ENCODE measurements around the gene GLB1L2. TPM values are rescaled to one million over a fixed set of nuclear protein-coding genes. Genes with fewer than 3 reads are reported as not detected.

The GLB1L2 gene
- polyA plus RNA-seq, 1 experiment = 0.11 TPM

- H3K27me3 ChIP-seq (ENCODE audit: control insufficient read depth, insufficient read depth, low read length) = peaks cover 19% of the 10 kb centered on the region
- H3K4me3 ChIP-seq (ENCODE audit: low read depth, low read length) = no peak overlapping the region
- ChIA-PET CTCF (no interaction called here), POLR2A (no interaction called here)
- no peak for DNase-seq (ENCODE audit: low read depth, low spot score)
- no peak overlapping the region for H3K27ac ChIP-seq (ENCODE audit: low read depth, low read length)
- TF ChIP-seq CTCF (IDR thresholded peaks at IDR 0.05; ENCODE audit: low read depth, low read length) = no peak
- H3K9me3 ChIP-seq (ENCODE audit: control insufficient read depth, insufficient read depth, low read length) = no peaks in the 10 kb centered on the region; the same call in 1 of the 2 replicates
These were observed 994 bp downstream of the GLB1L2 start for GRCh38 chr11:134332782-134333181.

- DNase-seq (ENCODE audit: low read depth, low spot score) = no peak
- no peak overlapping the region for H3K4me3 ChIP-seq (ENCODE audit: low read depth, low read length)
- no peaks in the 10 kb centered on the region; the same call in 1 of the 2 replicates for H3K9me3 ChIP-seq (ENCODE audit: control insufficient read depth, insufficient read depth, low read length)
- peaks cover 19% of the 10 kb centered on the region for H3K27me3 ChIP-seq (ENCODE audit: control insufficient read depth, insufficient read depth, low read length)
- TF ChIP-seq CTCF (IDR thresholded peaks at IDR 0.05; ENCODE audit: low read depth, low read length) = no peak
- ChIA-PET CTCF (no interaction called here), POLR2A (no interaction called here)
- no peak overlapping the region for H3K27ac ChIP-seq (ENCODE audit: low read depth, low read length)
These were observed 1.5 kb downstream of the GLB1L2 start for GRCh38 chr11:134333312-134333711.

GRCh38 chr11:134333946-134334345 is 2.2 kb downstream of the GLB1L2 start:
- Histone ChIP-seq H3K27ac (ENCODE audit: low read depth, low read length) (no peak overlapping the region), H3K4me3 (ENCODE audit: low read depth, low read length) (no peak overlapping the region), H3K9me3 (ENCODE audit: control insufficient read depth, insufficient read depth, low read length) (no peaks in the 10 kb centered on the region; the same call in 1 of the 2 replicates), H3K27me3 (ENCODE audit: control insufficient read depth, insufficient read depth, low read length) (peaks cover 19% of the 10 kb centered on the region)
- ChIA-PET CTCF (no interaction called here), POLR2A (no interaction called here)
- no peak for DNase-seq (ENCODE audit: low read depth, low spot score)
- no peak for TF ChIP-seq CTCF (IDR thresholded peaks at IDR 0.05; ENCODE audit: low read depth, low read length)

- H3K9me3 ChIP-seq (ENCODE audit: control insufficient read depth, insufficient read depth, low read length) = no peaks in the 10 kb centered on the region; the same call in 1 of the 2 replicates
- CTCF ChIA-PET = no interaction called here
- TF ChIP-seq CTCF (IDR thresholded peaks at IDR 0.05; ENCODE audit: low read depth, low read length) = no peak
- POLR2A ChIA-PET = no interaction called here
- peaks cover 19% of the 10 kb centered on the region for H3K27me3 ChIP-seq (ENCODE audit: control insufficient read depth, insufficient read depth, low read length)
- no peak overlapping the region for H3K4me3 ChIP-seq (ENCODE audit: low read depth, low read length)
- no peak overlapping the region for H3K27ac ChIP-seq (ENCODE audit: low read depth, low read length)
- DNase-seq (ENCODE audit: low read depth, low spot score) = no peak
These were observed 3.2 kb downstream of the GLB1L2 start for GRCh38 chr11:134334796-134335571.

- no peak for TF ChIP-seq CTCF (IDR thresholded peaks at IDR 0.05; ENCODE audit: low read depth, low read length)
- H3K4me3 ChIP-seq (ENCODE audit: low read depth, low read length) = no peak overlapping the region
- H3K27me3 ChIP-seq (ENCODE audit: control insufficient read depth, insufficient read depth, low read length) = peaks cover 12% of the 10 kb centered on the region
- peaks cover 11% of the 10 kb centered on the region for H3K9me3 ChIP-seq (ENCODE audit: control insufficient read depth, insufficient read depth, low read length)
- ChIA-PET CTCF (no interaction called here), POLR2A (no interaction called here)
- no peak for DNase-seq (ENCODE audit: low read depth, low spot score)
- no peak overlapping the region for H3K27ac ChIP-seq (ENCODE audit: low read depth, low read length)
These were observed 5.3 kb downstream of the GLB1L2 start for GRCh38 chr11:134337051-134337450.
